Endothelial cell of umbilical vein (primary cell): ENCODE data around the gene TRPM3. TPM values are rescaled to one million over a fixed set of nuclear protein-coding genes. Genes with fewer than 3 reads are reported as not detected.

Source experiments
- BruUV-seq: library from RNA; stranded (reverse); fragments of 400-500 nt; replicated peaks from 2 replicates; lab custom pipeline; 2021; lab: Mats Ljungman, UMichigan
- CTCF ChIA-PET: fragments of 300-600, 350-600 bp; sonication (Branson Sonifier 250); formaldehyde crosslinking; loops from one replicate; lab custom pipeline; 2021; ENCODE audit warnings: antibody characterized with exemption, inconsistent platforms; lab: Charles Lee
- POLR2A ChIA-PET: fragments of 300-600, 350-600 bp; sonication (Branson Sonifier 250); formaldehyde crosslinking; loops from one replicate; lab custom pipeline; 2021; ENCODE audit warnings: antibody characterized with exemption, inconsistent platforms; lab: Charles Lee
- DNase-seq: peaks from one replicate; pipeline ENCODE4 v3.0.0-alpha.2; 2011; ENCODE audit warnings: low read depth, low spot score
- FAIRE-seq: peaks from 2 replicates; lab custom pipeline; 2011; peaks lifted over from hg19 to GRCh38; lab: Jason Lieb, UNC
- H2AFZ ChIP-seq: 2 replicates; pipeline ENCODE4 v1.6.0; 2012; ENCODE audit warnings: low read depth, low read length, control low read depth, inconsistent platforms
- H3K27ac ChIP-seq: 2 replicates; pipeline ENCODE4 v1.5.1; 2011; ENCODE audit warnings: low read depth, mild to moderate bottlenecking, control low read depth, low read length, moderate library complexity; ENCODE audit not compliant: insufficient read depth
- H3K27me3 ChIP-seq, 2 experiments: 2 replicates each; pipeline versions ENCODE4 v1.6.0 to v1.6.1; 2011; ENCODE audit warnings: low read length in 2 of 2, mixed read lengths in 1 of 2; ENCODE audit not compliant: control insufficient read depth in 2 of 2, insufficient read depth in 2 of 2
- H3K36me3 ChIP-seq, 2 experiments: 2 replicates in 1 of 2; 3 replicates in 1 of 2; pipeline ENCODE4 v1.5.1; 2011; ENCODE audit warnings: low read length in 2 of 2, mild to moderate bottlenecking in 1 of 2, moderate library complexity in 1 of 2; ENCODE audit not compliant: control insufficient read depth in 2 of 2, insufficient read depth in 2 of 2; ENCODE audit errors: extremely low read depth in 1 of 2
- H3K4me1 ChIP-seq: 3 replicates; pipeline ENCODE4 v1.5.1; 2011; ENCODE audit warnings: mild to moderate bottlenecking, low read length; ENCODE audit not compliant: control insufficient read depth, insufficient read depth; ENCODE audit errors: extremely low read depth
- H3K4me2 ChIP-seq: 2 replicates; pipeline ENCODE4 v1.6.1; 2011; ENCODE audit warnings: low read length, control low read depth, mixed read lengths; ENCODE audit not compliant: insufficient read depth
- H3K4me3 ChIP-seq, 3 experiments: fragments of 200-600 bp in 1 of 3; sonication (generic), shearing (Covaris generic) in 1 of 3; replicated peaks in 1 of 3; 2 replicates each; pipeline ENCODE4 v1.5.1; 2011 to 2016; ENCODE audit warnings: control low read depth in 3 of 3, low read length in 3 of 3, mild to moderate bottlenecking in 2 of 3, inconsistent platforms in 1 of 3, low read depth in 1 of 3, moderate library complexity in 1 of 3; ENCODE audit not compliant: insufficient read depth in 1 of 3
- H3K79me2 ChIP-seq: 2 replicates; pipeline ENCODE4 v1.6.0; 2012; ENCODE audit warnings: low read length, inconsistent platforms; ENCODE audit not compliant: control insufficient read depth, insufficient read depth
- H3K9ac ChIP-seq: replicated peaks from 2 replicates; pipeline ENCODE3; 2011; ENCODE audit warnings: low read length, control low read depth; ENCODE audit not compliant: insufficient read depth; ENCODE audit errors: extremely low read depth
- H3K9me1 ChIP-seq: replicated peaks from 3 replicates; pipeline ENCODE4 v1.6.0; 2011; ENCODE audit warnings: mild to moderate bottlenecking, low read length; ENCODE audit not compliant: control insufficient read depth, insufficient read depth; ENCODE audit errors: extremely low read depth
- H3K9me3 ChIP-seq: replicated peaks from 2 replicates; pipeline ENCODE4 v1.5.1; 2012; ENCODE audit warnings: low read length, inconsistent platforms; ENCODE audit not compliant: control insufficient read depth, insufficient read depth
- H4K20me1 ChIP-seq: replicated peaks from 2 replicates; pipeline ENCODE3; 2011; ENCODE audit warnings: mild to moderate bottlenecking, low read length; ENCODE audit not compliant: control insufficient read depth, insufficient read depth; ENCODE audit errors: extremely low read depth
- EZH2 ChIP-seq: IDR thresholded peaks from 2 replicates; pipeline ENCODE4 v1.6.1; 2012; ENCODE audit warnings: borderline replicate concordance, low read depth, mild to moderate bottlenecking, moderate library complexity, low read length, inconsistent platforms; ENCODE audit not compliant: severe bottlenecking
- FOS ChIP-seq: IDR thresholded peaks from 2 replicates; pipeline ENCODE4 v1.6.1; 2011; ENCODE audit warnings: mild to moderate bottlenecking, low read length, moderate library complexity, borderline replicate concordance; ENCODE audit not compliant: insufficient read depth
- GATA2 ChIP-seq: IDR thresholded peaks from 2 replicates; pipeline ENCODE4 v1.7.0; 2011; ENCODE audit warnings: low read depth, mild to moderate bottlenecking, moderate library complexity, mixed read lengths, low read length; ENCODE audit not compliant: insufficient read length, insufficient read depth
- JUN ChIP-seq: IDR thresholded peaks from 2 replicates; pipeline ENCODE4 v1.6.1; 2011; ENCODE audit warnings: borderline replicate concordance, low read depth; ENCODE audit not compliant: insufficient read length, insufficient read depth
- MYC ChIP-seq: IDR thresholded peaks from one replicate; pipeline ENCODE4 v1.6.1; 2011; ENCODE audit warnings: mild to moderate bottlenecking, low read depth, low read length
- POLR2A ChIP-seq: IDR thresholded peaks from 2 replicates; pipeline ENCODE4 v1.6.1; 2012; ENCODE audit warnings: low read depth, mild to moderate bottlenecking, control low read depth, low read length
- POLR2AphosphoS5 ChIP-seq: IDR thresholded peaks from 2 replicates; pipeline ENCODE4 v1.6.1; 2012; ENCODE audit warnings: low read depth, mild to moderate bottlenecking, control low read depth, low read length, moderate library complexity; ENCODE audit not compliant: insufficient read depth
- dilution Hi-C: fragments of 300-500 bp; cut with MboI; formaldehyde crosslinking; loops from one replicate; pipeline ENCODE4 v1.15.0; 2019; ENCODE audit warnings: low sequenced_read_pairs; ENCODE audit not compliant: extremely low pct_ligation_motif_present
- intact Hi-C: fragments of 100-400 bp; cut with micrococcal nuclease; formaldehyde crosslinking; loops from one replicate; pipeline ENCODE4 v1.10.0; 2022
- polyA plus RNA-seq, 4 experiments: library from polyadenylated mRNA; depleted of rRNA in 3 of 4; stranded (reverse) in 3 of 4; unstranded in 1 of 4; fragments of >200 nt; gene quantifications; 2 replicates each; pipeline versions ENCODE4 v1.2.1 to v1.2.3, GENCODE V29; 2011 to 2012; ENCODE audit warnings: missing spikeins in 1 of 4
- total RNA-seq: library from RNA; stranded (reverse); gene quantifications from 2 replicates; pipeline ENCODE4 v1.2.3, GENCODE V29; 2021
- TF ChIP-seq, protein P1 (sequence below): IDR thresholded peaks from 2 replicates; pipeline ENCODE4 v1.6.1; 2011; ENCODE audit not compliant: insufficient read depth, insufficient read length
- TF ChIP-seq, protein P2 (sequence below), 2 donors: IDR thresholded peaks; 1 replicate in 1 of 2; 2 replicates in 1 of 2; pipeline ENCODE4 v1.5.1; 2011; ENCODE audit warnings: low read length in 2 of 2, mild to moderate bottlenecking in 2 of 2, moderate library complexity in 2 of 2, control low read depth in 1 of 2, inconsistent platforms in 1 of 2, low read depth in 1 of 2; ENCODE audit not compliant: insufficient read depth in 1 of 2; ENCODE audit errors: extremely low read depth in 1 of 2

TRPM3 gene
- total and polyA plus RNA-seq, 2 donors (not counting 3 experiments of a cell fraction or from before 2014, with no cell fraction given) = 0.17 to 0.33 TPM

DNA sequence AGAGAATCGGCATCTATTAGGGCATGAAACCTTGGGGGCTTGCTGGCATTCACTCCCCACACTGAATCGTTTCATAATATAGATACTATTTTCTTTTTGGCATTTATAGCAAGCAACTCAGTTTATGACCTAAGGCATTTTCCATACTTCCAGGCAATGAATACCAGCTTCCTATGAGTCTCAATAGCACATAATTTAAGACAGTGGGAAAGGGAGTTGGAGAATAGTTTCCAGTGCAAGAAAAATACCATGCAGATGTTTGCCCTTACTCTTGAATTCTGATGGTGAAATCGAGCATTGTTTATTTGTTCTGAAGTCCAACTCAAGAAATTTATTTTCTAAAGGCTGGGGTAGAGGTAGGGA is 531.1 kb downstream of the TRPM3 start:
- Histone ChIP-seq H3K9ac (no peak overlapping the region), H4K20me1 (no peaks in the 10 kb centered on the region), H3K27ac (peak overlapping the region; percentile 73), H3K36me3 (no peaks in the 10 kb centered on the region), H3K79me2 (no peaks in the 10 kb centered on the region), H3K4me2 (no peak overlapping the region), H3K27me3 (no peaks in the 10 kb centered on the region), H3K9me1 (no peaks in the 10 kb centered on the region), H2AFZ (no peak overlapping the region), H3K4me1 (peaks cover 34% of the 10 kb centered on the region), H3K4me3 (no peak overlapping the region), H3K9me3 (no peaks in the 10 kb centered on the region)
- CTCF ChIA-PET = interaction anchor here (2.6 kb wide), 1 partner anchor 11 kb away, joined by 15 read pairs; no protein-coding TSS in a partner anchor
- dilution Hi-C loops (no loop called here), intact Hi-C loops (no loop called here)
- BruUV-seq = no TSS peak
- POLR2A ChIA-PET = interaction anchor here (0.8 kb wide), 1 partner anchor 171 kb away, joined by 3 read pairs; no protein-coding TSS in a partner anchor
- FAIRE-seq (no peak), DNase-seq (peak; percentile 66)
- TF ChIP-seq, protein P1, sequence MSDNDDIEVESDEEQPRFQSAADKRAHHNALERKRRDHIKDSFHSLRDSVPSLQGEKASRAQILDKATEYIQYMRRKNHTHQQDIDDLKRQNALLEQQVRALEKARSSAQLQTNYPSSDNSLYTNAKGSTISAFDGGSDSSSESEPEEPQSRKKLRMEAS = no peak
- no peak for TF ChIP-seq POLR2A
- no peak for TF ChIP-seq FOS
- TF ChIP-seq POLR2AphosphoS5 = no peak
- no peak for TF ChIP-seq JUN
- TF ChIP-seq GATA2 = no peak
- TF ChIP-seq EZH2 = no peak
- TF ChIP-seq MYC = no peak
- TF ChIP-seq, protein P2, sequence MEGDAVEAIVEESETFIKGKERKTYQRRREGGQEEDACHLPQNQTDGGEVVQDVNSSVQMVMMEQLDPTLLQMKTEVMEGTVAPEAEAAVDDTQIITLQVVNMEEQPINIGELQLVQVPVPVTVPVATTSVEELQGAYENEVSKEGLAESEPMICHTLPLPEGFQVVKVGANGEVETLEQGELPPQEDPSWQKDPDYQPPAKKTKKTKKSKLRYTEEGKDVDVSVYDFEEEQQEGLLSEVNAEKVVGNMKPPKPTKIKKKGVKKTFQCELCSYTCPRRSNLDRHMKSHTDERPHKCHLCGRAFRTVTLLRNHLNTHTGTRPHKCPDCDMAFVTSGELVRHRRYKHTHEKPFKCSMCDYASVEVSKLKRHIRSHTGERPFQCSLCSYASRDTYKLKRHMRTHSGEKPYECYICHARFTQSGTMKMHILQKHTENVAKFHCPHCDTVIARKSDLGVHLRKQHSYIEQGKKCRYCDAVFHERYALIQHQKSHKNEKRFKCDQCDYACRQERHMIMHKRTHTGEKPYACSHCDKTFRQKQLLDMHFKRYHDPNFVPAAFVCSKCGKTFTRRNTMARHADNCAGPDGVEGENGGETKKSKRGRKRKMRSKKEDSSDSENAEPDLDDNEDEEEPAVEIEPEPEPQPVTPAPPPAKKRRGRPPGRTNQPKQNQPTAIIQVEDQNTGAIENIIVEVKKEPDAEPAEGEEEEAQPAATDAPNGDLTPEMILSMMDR (IDR thresholded peaks at IDR 0.05; ENCODE audit: extremely low read depth in 1 of 2, insufficient read depth in 1 of 2, low read depth in 1 of 2, low read length in 2 of 2) = no peak
